Sigmoid colon (tissue), 4 donors: ENCODE measurements around the gene FBXL7.

Experiments
- EP300 ChIP-seq, 4 donors: sonication (generic); formaldehyde crosslinking; IDR thresholded peaks; one replicate each; pipeline ENCODE4 v1.6.1; 2017; ENCODE audit warnings: antibody characterized with exemption in 4 of 4
- POLR2A ChIP-seq, 2 donors: fragments of 450-650 bp; IDR thresholded peaks; one replicate each; pipeline ENCODE4 v1.6.1; 2016; ENCODE audit warnings: antibody characterized with exemption in 2 of 2, mild to moderate bottlenecking in 2 of 2, moderate library complexity in 2 of 2
- POLR2AphosphoS5 ChIP-seq, 4 donors: sonication (generic); formaldehyde crosslinking; IDR thresholded peaks; one replicate each; pipeline ENCODE4 v1.6.1; 2017; ENCODE audit warnings: antibody characterized with exemption in 4 of 4
- TF ChIP-seq, protein P1 (sequence below), 4 experiments: fragments of 450-650 bp in 3 of 4; fragments of 200-600 bp in 1 of 4; IDR thresholded peaks; one replicate each; pipeline ENCODE4 v1.5.1; 2016 to 2019; ENCODE audit warnings: antibody characterized with exemption in 4 of 4, mild to moderate bottlenecking in 3 of 4, moderate library complexity in 2 of 4

- TF ChIP-seq EP300 (IDR thresholded peaks at IDR 0.05) (no peak), POLR2A (IDR thresholded peaks at IDR 0.05) (no peak), POLR2AphosphoS5 (IDR thresholded peaks at IDR 0.05) (no peak)
- TF ChIP-seq, protein P1, sequence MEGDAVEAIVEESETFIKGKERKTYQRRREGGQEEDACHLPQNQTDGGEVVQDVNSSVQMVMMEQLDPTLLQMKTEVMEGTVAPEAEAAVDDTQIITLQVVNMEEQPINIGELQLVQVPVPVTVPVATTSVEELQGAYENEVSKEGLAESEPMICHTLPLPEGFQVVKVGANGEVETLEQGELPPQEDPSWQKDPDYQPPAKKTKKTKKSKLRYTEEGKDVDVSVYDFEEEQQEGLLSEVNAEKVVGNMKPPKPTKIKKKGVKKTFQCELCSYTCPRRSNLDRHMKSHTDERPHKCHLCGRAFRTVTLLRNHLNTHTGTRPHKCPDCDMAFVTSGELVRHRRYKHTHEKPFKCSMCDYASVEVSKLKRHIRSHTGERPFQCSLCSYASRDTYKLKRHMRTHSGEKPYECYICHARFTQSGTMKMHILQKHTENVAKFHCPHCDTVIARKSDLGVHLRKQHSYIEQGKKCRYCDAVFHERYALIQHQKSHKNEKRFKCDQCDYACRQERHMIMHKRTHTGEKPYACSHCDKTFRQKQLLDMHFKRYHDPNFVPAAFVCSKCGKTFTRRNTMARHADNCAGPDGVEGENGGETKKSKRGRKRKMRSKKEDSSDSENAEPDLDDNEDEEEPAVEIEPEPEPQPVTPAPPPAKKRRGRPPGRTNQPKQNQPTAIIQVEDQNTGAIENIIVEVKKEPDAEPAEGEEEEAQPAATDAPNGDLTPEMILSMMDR (IDR thresholded peaks at IDR 0.05), result no peak
These were observed 110.2 kb downstream of the FBXL7 start for GRCh38 chr5:15610216-15610615.
